Lower leg skin (tissue), 4 donors: ENCODE results near the gene SLIT3. TPM values are rescaled to one million over a fixed set of nuclear protein-coding genes. Genes with fewer than 3 reads are reported as not detected.

Experiments used
- DNase-seq, 2 donors: peaks; one replicate each; pipeline ENCODE4 v3.0.0-alpha.2; 2019; ENCODE audit warnings: low spot score in 2 of 2
- H3K4me3 ChIP-seq: fragments of 200-600 bp; sonication (generic); 2 replicates; pipeline ENCODE4 v1.5.1; 2017; ENCODE audit warnings: mild to moderate bottlenecking, low read depth; ENCODE audit not compliant: poor library complexity, severe bottlenecking
- POLR2A ChIP-seq, 2 donors: fragments of 450-650 bp; IDR thresholded peaks; one replicate each; pipeline ENCODE4 v1.6.1; 2016 to 2017; ENCODE audit warnings: antibody characterized with exemption in 2 of 2, mild to moderate bottlenecking in 1 of 2, moderate library complexity in 1 of 2
- WGBS, 2 donors: methylation state at CpG; one replicate each; pipeline ENCODE4 v1.1.5; 2018; 5-methylcytosine and 5-hydroxymethylcytosine counted together
- intact Hi-C: fragments of 100-400 bp; cut with DNase I; formaldehyde crosslinking; loops from one replicate; pipeline ENCODE4 v1.15.0; 2023; ENCODE audit warnings: low total_unique reads
- total RNA-seq, 4 donors: library from RNA; depleted of rRNA; stranded (reverse); fragments of >200 nt; gene quantifications; one replicate each; pipeline ENCODE4 v1.1.0, GENCODE V29; 2016
- TF ChIP-seq, protein P1 (sequence below), 3 donors: fragments of 450-650 bp; IDR thresholded peaks; one replicate each; pipeline ENCODE4 v1.5.1; 2016; ENCODE audit warnings: antibody characterized with exemption in 3 of 3, mild to moderate bottlenecking in 3 of 3, moderate library complexity in 2 of 3

The SLIT3 gene
- total RNA-seq, 4 donors from 2014 or later = 12.4 to 66.0 (median 22.8) TPM

DNA sequence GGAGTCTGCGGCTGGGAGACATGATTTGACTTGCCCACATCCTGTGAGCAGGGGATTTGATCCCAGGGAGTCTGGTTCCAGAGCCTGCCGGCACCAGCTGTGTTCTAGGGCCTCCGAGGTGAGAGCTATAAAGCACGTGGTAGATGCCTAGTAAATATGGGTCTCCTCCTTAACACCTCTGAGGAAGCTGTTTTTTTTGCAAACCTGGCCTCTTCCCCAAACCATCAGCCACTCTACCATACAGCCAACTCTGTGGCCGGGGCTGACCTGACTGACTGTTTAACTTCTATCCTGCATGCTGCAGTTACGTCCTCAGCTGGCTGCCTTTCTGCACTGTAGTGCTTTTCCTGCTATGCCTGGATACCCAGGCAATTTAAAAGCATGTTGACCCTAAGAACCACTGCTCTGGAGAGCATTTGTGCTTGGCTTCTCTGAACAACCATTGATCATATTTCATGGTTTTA lies 220.5 kb downstream of the SLIT3 start:
- 73 to 77% methylated on average over 6 of the region's 6 CpGs for WGBS, 2 donors
- intact Hi-C loops = no loop called here
- no peak overlapping the region for H3K4me3 ChIP-seq
- no peak for DNase-seq
- TF ChIP-seq, protein P1, sequence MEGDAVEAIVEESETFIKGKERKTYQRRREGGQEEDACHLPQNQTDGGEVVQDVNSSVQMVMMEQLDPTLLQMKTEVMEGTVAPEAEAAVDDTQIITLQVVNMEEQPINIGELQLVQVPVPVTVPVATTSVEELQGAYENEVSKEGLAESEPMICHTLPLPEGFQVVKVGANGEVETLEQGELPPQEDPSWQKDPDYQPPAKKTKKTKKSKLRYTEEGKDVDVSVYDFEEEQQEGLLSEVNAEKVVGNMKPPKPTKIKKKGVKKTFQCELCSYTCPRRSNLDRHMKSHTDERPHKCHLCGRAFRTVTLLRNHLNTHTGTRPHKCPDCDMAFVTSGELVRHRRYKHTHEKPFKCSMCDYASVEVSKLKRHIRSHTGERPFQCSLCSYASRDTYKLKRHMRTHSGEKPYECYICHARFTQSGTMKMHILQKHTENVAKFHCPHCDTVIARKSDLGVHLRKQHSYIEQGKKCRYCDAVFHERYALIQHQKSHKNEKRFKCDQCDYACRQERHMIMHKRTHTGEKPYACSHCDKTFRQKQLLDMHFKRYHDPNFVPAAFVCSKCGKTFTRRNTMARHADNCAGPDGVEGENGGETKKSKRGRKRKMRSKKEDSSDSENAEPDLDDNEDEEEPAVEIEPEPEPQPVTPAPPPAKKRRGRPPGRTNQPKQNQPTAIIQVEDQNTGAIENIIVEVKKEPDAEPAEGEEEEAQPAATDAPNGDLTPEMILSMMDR (IDR thresholded peaks at IDR 0.05) = no peak
- TF ChIP-seq POLR2A (IDR thresholded peaks at IDR 0.05) = no peak

DNA sequence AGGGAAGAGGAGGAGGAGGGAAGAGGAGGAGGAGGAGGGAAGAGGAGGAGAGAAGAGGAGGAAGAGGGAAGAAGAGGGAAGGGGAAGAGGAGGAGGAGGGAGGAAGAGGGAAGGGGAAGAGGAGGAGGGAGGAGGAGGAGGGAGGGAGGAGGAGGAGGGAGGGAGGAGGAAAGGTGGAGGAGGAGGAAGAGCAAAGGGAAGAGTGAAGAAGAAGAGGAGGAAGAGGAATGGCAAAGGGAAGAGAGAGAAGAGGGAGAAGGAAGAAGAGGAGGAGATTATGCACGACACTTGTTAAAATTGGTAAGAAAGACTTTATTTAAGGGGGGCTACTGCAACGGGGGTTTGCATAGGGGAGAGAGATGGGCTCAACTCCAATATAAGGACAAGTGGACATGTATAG lies 221.2 kb downstream of the SLIT3 start:
- H3K4me3 ChIP-seq = no peak overlapping the region
- 89 to 90% methylated on average over 2 of the region's 2 CpGs for WGBS, 2 donors
- no peak for TF ChIP-seq POLR2A (IDR thresholded peaks at IDR 0.05)
- TF ChIP-seq, protein P1 (IDR thresholded peaks at IDR 0.05) = no peak
- intact Hi-C loops = no loop called here
- no peak for DNase-seq

DNA sequence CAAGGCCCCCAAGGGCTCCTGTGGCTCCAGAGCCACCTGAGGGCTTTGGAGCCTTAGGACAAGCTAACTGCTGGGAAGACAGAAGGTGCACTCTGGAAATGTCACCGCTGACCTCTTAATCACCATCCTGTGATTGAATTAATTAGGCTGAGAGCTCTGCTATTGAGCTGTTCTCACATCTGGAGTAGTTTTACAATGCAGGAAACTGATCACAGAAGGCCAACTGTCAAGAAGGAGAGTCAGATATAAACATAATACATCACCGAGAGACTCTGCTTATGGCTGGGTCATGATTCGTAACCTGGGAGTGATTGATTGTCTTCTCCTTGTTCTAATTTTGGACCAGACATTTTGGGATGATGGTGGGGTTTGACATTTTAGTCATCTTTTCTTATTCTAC lies 226.1 kb downstream of the SLIT3 start:
- intact Hi-C loops = no loop called here
- H3K4me3 ChIP-seq = no peak overlapping the region
- WGBS, 2 donors = 70 to 73% methylated on average over 3 of the region's 3 CpGs
- no peak for DNase-seq
- TF ChIP-seq, protein P1 (IDR thresholded peaks at IDR 0.05) = no peak
- TF ChIP-seq POLR2A (IDR thresholded peaks at IDR 0.05) = no peak

DNA sequence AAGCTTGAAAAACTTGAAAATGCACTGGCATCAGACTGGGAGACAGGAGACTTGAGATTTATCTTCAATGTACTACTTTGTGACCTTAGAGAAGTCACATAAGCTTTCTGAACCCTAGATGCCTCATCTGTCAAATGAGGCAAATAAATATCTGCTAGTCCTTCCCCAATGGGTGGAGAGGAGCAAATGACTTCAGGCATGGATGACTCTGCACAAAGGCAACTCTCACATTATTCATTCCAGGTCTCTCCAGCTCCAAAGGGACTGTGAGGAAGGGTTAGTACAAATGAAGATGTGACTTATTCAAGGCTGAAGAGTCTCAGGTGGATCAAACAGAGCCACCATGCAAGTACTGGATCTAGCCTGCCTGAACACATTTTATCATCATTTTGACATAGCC lies 228.7 kb downstream of the SLIT3 start:
- no peak overlapping the region for H3K4me3 ChIP-seq
- no peak for DNase-seq
- TF ChIP-seq, protein P1 (IDR thresholded peaks at IDR 0.05) = no peak
- TF ChIP-seq POLR2A (IDR thresholded peaks at IDR 0.05) = no peak
- intact Hi-C loops = no loop called here

DNA sequence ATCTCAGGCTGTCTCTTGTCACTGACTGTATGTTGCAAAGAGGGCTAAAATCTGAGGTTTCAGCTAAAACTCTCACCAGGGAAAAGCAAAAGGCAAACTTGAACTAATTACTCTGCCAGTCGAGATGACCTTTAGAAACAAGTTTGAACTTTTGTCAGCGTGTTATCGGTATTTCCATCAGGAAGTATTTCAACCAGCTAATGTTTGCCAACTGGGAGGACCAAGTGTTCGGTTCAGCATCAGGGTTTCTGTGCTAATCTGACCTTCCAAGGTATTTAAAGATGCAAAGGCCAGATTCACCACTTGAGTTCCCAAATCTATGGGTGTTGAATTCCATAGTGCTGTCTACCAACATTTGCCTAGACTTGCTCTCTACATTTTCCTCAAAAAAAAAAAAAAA lies 230.5 kb downstream of the SLIT3 start:
- intact Hi-C loops = no loop called here
- H3K4me3 ChIP-seq = no peak overlapping the region
- no peak for TF ChIP-seq POLR2A (IDR thresholded peaks at IDR 0.05)
- TF ChIP-seq, protein P1 (IDR thresholded peaks at IDR 0.05) = no peak
- peak in 1 of 2 donors; percentile 17 for DNase-seq
- WGBS, 2 donors = 44 to 49% methylated on average over 4 of the region's 4 CpGs

DNA sequence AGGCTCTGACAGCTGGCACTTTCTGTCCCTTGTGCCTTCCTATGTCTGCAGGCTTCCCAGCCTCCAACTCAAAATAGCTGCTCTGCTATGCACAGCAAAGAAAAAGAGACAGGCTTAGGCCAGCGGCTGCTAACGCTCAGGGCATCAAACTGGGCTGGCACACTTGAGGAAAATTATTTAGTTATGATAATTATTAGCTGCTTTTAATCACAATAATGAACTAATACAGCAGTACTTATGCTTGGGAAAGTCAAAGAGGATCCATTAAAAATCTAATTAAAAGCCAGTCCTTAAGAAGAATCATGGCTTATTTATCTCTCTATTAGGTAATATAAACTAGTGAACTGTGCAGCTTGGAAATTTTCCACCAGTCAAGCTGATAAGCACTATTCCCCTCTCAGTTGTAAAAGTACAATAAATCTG lies 233.2 kb downstream of the SLIT3 start:
- H3K4me3 ChIP-seq = no peak overlapping the region
- intact Hi-C loops = no loop called here
- 59 to 60% methylated on average over 2 of the region's 2 CpGs for WGBS, 2 donors
- TF ChIP-seq POLR2A (IDR thresholded peaks at IDR 0.05) = no peak
- TF ChIP-seq, protein P1 (IDR thresholded peaks at IDR 0.05) = no peak
- DNase-seq = no peak
